Erythroblast (primary cell): ENCODE measurements around the gene PAPSS1.
A peak's percentile ranks its signal among the peaks of the same experiment; 100 is the strongest.
"Not testable (repeated sequence)": the region's sequence is repeated elsewhere in the genome, so short reads cannot be mapped to it uniquely, and the experiment has no call there.

Experiments
- DNase-seq, 2 experiments: peaks; one replicate each; lab custom pipeline; 2025; lab: John Stamatoyannopoulos, UW
- GATA1 ChIP-seq: IDR thresholded peaks from 2 replicates; pipeline ENCODE4 v1.6.1; 2011; ENCODE audit warnings: low read depth, mild to moderate bottlenecking, control low read depth, low read length, moderate library complexity
- POLR2A ChIP-seq: IDR thresholded peaks from 2 replicates; pipeline ENCODE4 v1.6.1; 2011; ENCODE audit warnings: mild to moderate bottlenecking, low read length

The PAPSS1 gene

DNA sequence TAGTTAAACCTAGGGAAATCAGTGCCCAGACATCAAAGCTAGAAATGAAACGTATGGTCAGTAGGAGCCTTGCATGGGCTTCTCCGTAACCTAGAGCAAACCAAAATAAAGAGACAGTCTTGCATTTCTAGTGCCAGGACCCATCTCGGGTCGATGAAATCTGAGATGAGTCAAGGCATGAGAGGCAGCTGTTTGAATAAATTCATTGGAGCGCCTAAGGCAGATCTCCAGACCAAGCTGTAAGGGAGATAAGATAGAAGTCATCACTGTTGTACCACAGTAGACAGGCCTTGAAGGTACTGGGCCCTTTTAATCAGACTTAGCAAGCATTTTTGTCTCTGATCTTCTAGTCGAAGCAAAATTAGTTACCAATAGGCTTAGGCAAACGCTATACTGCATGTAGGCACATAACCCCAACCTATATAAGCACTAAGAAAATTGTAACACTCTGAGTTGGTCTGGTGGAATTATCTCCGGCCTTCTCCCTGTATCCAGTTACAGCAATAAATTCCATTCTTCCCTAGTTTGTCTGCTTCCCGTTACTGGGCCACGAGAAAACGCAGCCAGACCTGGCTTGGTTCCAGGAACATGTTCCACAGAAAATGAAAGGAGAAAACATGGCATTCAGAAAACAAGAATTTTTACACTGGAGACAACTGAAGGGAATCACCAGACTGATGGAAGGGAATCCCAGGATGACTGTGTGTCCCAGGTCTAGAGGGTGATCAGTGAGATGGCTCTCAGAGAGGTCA lies 21.1 kb upstream of the PAPSS1 start:
- no peak for DNase-seq
- TF ChIP-seq GATA1: no peak
- TF ChIP-seq POLR2A: no peak

DNA sequence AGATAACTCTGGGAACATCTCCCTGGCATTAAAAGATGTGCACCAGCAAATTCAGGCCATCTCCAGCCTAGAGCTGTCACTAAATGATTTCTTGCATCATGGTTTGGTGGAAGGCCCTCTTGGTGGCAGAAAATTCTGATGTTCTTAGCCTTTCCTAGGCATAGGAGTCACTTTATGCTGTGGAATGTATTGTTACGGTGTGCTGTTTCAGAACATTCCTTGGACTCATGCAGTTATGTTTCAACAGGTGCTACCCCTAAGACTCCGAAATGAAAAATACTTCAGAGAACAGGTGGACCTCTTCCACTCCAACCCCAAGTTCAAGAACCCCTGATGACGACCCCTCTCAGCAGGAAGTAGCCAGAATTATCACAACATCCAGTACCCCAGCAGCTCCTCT lies 20.3 kb upstream of the PAPSS1 start:
- TF ChIP-seq POLR2A (no peak), GATA1 (no peak)
- DNase-seq: peak in 1 of 2 experiments; percentile 4

DNA sequence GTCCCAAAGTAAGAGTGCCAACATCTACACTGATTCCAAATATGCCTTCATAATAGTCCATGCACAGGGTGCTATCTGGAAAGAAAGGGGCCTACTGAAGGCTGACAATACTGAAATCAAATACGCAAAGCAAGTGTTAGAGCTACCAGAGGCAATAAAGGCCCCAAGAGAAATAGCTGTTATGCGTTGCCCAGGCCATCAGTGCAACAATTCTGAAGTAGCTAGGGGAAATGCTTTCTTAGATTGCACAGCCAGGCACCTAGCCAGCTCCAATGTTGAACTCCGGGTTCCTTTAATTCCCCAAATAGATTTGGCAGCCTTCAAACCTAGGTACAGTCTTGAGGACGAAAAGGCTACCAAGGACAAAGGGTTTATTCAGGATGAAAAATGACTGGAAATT lies 17.4 kb upstream of the PAPSS1 start:
- TF ChIP-seq GATA1 (no peak), POLR2A (no peak)

GRCh38 chr4:107736924-107737448 lies 17.0 kb upstream of the PAPSS1 start:
- DNase-seq: peak; percentile 46 to 64
- TF ChIP-seq GATA1 (no peak), POLR2A (no peak)

More for the DNA sequence above, 17.4 kb upstream of the PAPSS1 start:
- DNase-seq: no peak

DNA sequence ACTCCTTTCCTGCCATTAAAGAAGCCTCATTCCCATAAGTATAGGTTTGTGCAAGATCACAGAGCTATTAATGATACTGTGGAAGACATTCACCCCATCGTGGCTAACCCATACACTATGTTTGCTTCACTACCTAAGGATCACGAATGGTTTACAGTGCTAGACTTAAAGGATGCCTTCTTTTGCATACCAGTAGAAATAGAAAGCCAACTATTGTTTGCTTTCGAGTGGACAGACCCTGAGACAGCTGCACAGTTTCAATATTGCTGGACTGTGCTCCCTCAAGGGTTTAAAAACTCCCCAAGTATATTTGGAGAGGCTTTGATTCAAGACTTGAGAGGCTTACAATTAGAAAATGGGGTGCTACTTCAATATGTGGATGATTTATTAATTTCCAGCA lies 16.0 kb upstream of the PAPSS1 start:
- no peak for TF ChIP-seq POLR2A
- TF ChIP-seq GATA1: no peak
- DNase-seq: no peak

DNA sequence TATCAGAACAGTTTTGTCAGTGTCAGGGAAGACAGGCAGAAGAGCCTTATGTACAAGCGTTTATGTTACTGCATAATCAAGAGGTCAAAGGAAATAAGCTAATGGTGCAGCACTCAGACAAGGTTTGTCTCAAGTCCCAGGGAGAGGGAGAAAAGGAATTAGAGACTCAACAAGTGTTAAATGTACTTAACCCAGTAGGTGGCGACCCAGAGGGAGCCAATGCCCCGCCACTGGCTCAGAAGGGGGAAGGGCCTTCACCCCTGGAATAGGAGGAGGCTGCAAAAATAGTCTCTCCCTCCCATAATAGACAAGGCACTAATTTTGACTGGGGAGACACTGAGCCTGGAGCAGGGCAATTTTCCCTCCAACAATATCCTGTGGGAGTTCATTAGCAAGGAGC lies 14.1 kb upstream of the PAPSS1 start:
- TF ChIP-seq POLR2A (no peak), GATA1 (no peak)
- peak; percentile 2 to 3 for DNase-seq

DNA sequence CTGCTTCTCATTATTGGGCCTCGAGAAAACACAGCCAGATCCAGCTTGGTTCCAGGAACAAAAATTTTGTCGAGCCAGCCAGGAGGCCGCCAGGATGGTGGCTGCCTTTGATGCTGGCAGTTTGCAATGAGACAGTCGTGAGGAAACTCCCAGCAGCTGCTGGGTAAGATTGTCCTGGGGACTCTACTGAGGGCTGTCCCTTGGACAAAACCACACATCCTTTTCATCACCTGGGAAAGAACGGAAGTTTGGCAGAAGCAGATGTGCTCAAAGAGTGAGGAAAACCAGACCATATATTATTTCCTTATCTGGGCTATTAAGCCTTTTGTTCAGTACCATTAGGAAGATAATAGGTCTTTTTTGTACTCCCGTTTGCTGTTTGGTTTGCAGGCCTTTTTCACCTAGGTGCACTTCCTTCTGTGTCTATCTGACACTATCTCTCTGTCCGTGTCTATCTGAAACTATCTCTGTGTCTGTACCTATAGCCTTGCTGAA lies 13.4 kb upstream of the PAPSS1 start:
- TF ChIP-seq GATA1: no peak
- no peak for TF ChIP-seq POLR2A
- DNase-seq: no peak

GRCh38 chr4:107729050-107729449 lies 9.0 kb upstream of the PAPSS1 start:
- DNase-seq: not testable (repeated sequence)

GRCh38 chr4:107726131-107726925 lies 6.3 kb upstream of the PAPSS1 start:
- not testable (repeated sequence) for DNase-seq

- no peak for DNase-seq
- TF ChIP-seq GATA1 (no peak), POLR2A (no peak)
Observed at GRCh38 chr4:107725281-107725859, 5.3 kb upstream of the PAPSS1 start.

DNA sequence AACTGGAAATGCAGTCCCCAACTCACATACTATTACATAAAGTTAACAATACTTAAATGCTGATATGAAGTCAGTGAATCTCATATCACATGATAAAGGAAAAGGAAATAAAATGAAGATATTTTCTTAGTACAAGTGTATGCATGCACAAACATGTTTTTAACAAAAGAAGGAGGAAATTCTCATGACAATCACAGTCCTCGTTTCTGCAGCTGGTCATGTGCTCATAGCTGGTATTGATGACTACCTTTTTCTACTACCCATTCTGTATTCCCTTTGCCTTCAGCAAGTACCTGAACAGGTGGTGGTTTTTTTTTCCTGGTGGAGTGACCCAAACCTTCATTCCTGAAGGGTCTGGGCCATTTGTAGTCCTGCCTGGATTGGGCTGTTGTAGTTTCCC lies 3.3 kb upstream of the PAPSS1 start:
- not testable (repeated sequence) for DNase-seq

GRCh38 chr4:107721436-107722100 lies 1.5 kb upstream of the PAPSS1 start:
- DNase-seq: peak; percentile 16 to 25
- TF ChIP-seq GATA1 (no peak), POLR2A (no peak)

GRCh38 chr4:107719207-107719921 lies 670 bp downstream of the PAPSS1 start:
- TF ChIP-seq POLR2A (no peak), GATA1 (no peak)
- peak; percentile 39 to 43 for DNase-seq
